Endothelial cell of umbilical vein (primary cell): ENCODE data around the gene BRSK2. TPM values are rescaled to one million over a fixed set of nuclear protein-coding genes. Genes with fewer than 3 reads are reported as not detected.

ENCODE experiments used
- BruUV-seq: library from RNA; stranded (reverse); fragments of 400-500 nt; replicated peaks from 2 replicates; lab custom pipeline; 2021; lab: Mats Ljungman, UMichigan
- CTCF ChIA-PET: fragments of 300-600, 350-600 bp; sonication (Branson Sonifier 250); formaldehyde crosslinking; loops from one replicate; lab custom pipeline; 2021; ENCODE audit warnings: antibody characterized with exemption, inconsistent platforms; lab: Charles Lee
- POLR2A ChIA-PET: fragments of 300-600, 350-600 bp; sonication (Branson Sonifier 250); formaldehyde crosslinking; loops from one replicate; lab custom pipeline; 2021; ENCODE audit warnings: antibody characterized with exemption, inconsistent platforms; lab: Charles Lee
- DNase-seq: peaks from one replicate; pipeline ENCODE4 v3.0.0-alpha.2; 2011; ENCODE audit warnings: low read depth, low spot score
- FAIRE-seq: peaks from 2 replicates; lab custom pipeline; 2011; peaks lifted over from hg19 to GRCh38; lab: Jason Lieb, UNC
- H2AFZ ChIP-seq: 2 replicates; pipeline ENCODE4 v1.6.0; 2012; ENCODE audit warnings: low read depth, low read length, control low read depth, inconsistent platforms
- H3K27ac ChIP-seq: 2 replicates; pipeline ENCODE4 v1.5.1; 2011; ENCODE audit warnings: low read depth, mild to moderate bottlenecking, control low read depth, low read length, moderate library complexity; ENCODE audit not compliant: insufficient read depth
- H3K27me3 ChIP-seq, 2 experiments: 2 replicates each; pipeline versions ENCODE4 v1.6.0 to v1.6.1; 2011; ENCODE audit warnings: low read length in 2 of 2, mixed read lengths in 1 of 2; ENCODE audit not compliant: control insufficient read depth in 2 of 2, insufficient read depth in 2 of 2
- H3K36me3 ChIP-seq, 2 experiments: 2 replicates in 1 of 2; 3 replicates in 1 of 2; pipeline ENCODE4 v1.5.1; 2011; ENCODE audit warnings: low read length in 2 of 2, mild to moderate bottlenecking in 1 of 2, moderate library complexity in 1 of 2; ENCODE audit not compliant: control insufficient read depth in 2 of 2, insufficient read depth in 2 of 2; ENCODE audit errors: extremely low read depth in 1 of 2
- H3K4me1 ChIP-seq: 3 replicates; pipeline ENCODE4 v1.5.1; 2011; ENCODE audit warnings: mild to moderate bottlenecking, low read length; ENCODE audit not compliant: control insufficient read depth, insufficient read depth; ENCODE audit errors: extremely low read depth
- H3K4me2 ChIP-seq: 2 replicates; pipeline ENCODE4 v1.6.1; 2011; ENCODE audit warnings: low read length, control low read depth, mixed read lengths; ENCODE audit not compliant: insufficient read depth
- H3K4me3 ChIP-seq, 3 experiments: fragments of 200-600 bp in 1 of 3; sonication (generic), shearing (Covaris generic) in 1 of 3; replicated peaks in 1 of 3; 2 replicates each; pipeline ENCODE4 v1.5.1; 2011 to 2016; ENCODE audit warnings: control low read depth in 3 of 3, low read length in 3 of 3, mild to moderate bottlenecking in 2 of 3, inconsistent platforms in 1 of 3, low read depth in 1 of 3, moderate library complexity in 1 of 3; ENCODE audit not compliant: insufficient read depth in 1 of 3
- H3K79me2 ChIP-seq: 2 replicates; pipeline ENCODE4 v1.6.0; 2012; ENCODE audit warnings: low read length, inconsistent platforms; ENCODE audit not compliant: control insufficient read depth, insufficient read depth
- H3K9ac ChIP-seq: replicated peaks from 2 replicates; pipeline ENCODE3; 2011; ENCODE audit warnings: low read length, control low read depth; ENCODE audit not compliant: insufficient read depth; ENCODE audit errors: extremely low read depth
- H3K9me1 ChIP-seq: replicated peaks from 3 replicates; pipeline ENCODE4 v1.6.0; 2011; ENCODE audit warnings: mild to moderate bottlenecking, low read length; ENCODE audit not compliant: control insufficient read depth, insufficient read depth; ENCODE audit errors: extremely low read depth
- H3K9me3 ChIP-seq: replicated peaks from 2 replicates; pipeline ENCODE4 v1.5.1; 2012; ENCODE audit warnings: low read length, inconsistent platforms; ENCODE audit not compliant: control insufficient read depth, insufficient read depth
- H4K20me1 ChIP-seq: replicated peaks from 2 replicates; pipeline ENCODE3; 2011; ENCODE audit warnings: mild to moderate bottlenecking, low read length; ENCODE audit not compliant: control insufficient read depth, insufficient read depth; ENCODE audit errors: extremely low read depth
- CTCF ChIP-seq, 2 donors: IDR thresholded peaks; 1 replicate in 1 of 2; 2 replicates in 1 of 2; pipeline ENCODE4 v1.5.1; 2011; ENCODE audit warnings: low read length in 2 of 2, mild to moderate bottlenecking in 2 of 2, moderate library complexity in 2 of 2, control low read depth in 1 of 2, inconsistent platforms in 1 of 2, low read depth in 1 of 2; ENCODE audit not compliant: insufficient read depth in 1 of 2; ENCODE audit errors: extremely low read depth in 1 of 2
- EZH2 ChIP-seq: IDR thresholded peaks from 2 replicates; pipeline ENCODE4 v1.6.1; 2012; ENCODE audit warnings: borderline replicate concordance, low read depth, mild to moderate bottlenecking, moderate library complexity, low read length, inconsistent platforms; ENCODE audit not compliant: severe bottlenecking
- FOS ChIP-seq: IDR thresholded peaks from 2 replicates; pipeline ENCODE4 v1.6.1; 2011; ENCODE audit warnings: mild to moderate bottlenecking, low read length, moderate library complexity, borderline replicate concordance; ENCODE audit not compliant: insufficient read depth
- GATA2 ChIP-seq: IDR thresholded peaks from 2 replicates; pipeline ENCODE4 v1.7.0; 2011; ENCODE audit warnings: low read depth, mild to moderate bottlenecking, moderate library complexity, mixed read lengths, low read length; ENCODE audit not compliant: insufficient read length, insufficient read depth
- JUN ChIP-seq: IDR thresholded peaks from 2 replicates; pipeline ENCODE4 v1.6.1; 2011; ENCODE audit warnings: borderline replicate concordance, low read depth; ENCODE audit not compliant: insufficient read length, insufficient read depth
- MAX ChIP-seq: IDR thresholded peaks from 2 replicates; pipeline ENCODE4 v1.6.1; 2011; ENCODE audit not compliant: insufficient read depth, insufficient read length
- MYC ChIP-seq: IDR thresholded peaks from one replicate; pipeline ENCODE4 v1.6.1; 2011; ENCODE audit warnings: mild to moderate bottlenecking, low read depth, low read length
- POLR2A ChIP-seq: IDR thresholded peaks from 2 replicates; pipeline ENCODE4 v1.6.1; 2012; ENCODE audit warnings: low read depth, mild to moderate bottlenecking, control low read depth, low read length
- POLR2AphosphoS5 ChIP-seq: IDR thresholded peaks from 2 replicates; pipeline ENCODE4 v1.6.1; 2012; ENCODE audit warnings: low read depth, mild to moderate bottlenecking, control low read depth, low read length, moderate library complexity; ENCODE audit not compliant: insufficient read depth
- dilution Hi-C: fragments of 300-500 bp; cut with MboI; formaldehyde crosslinking; loops from one replicate; pipeline ENCODE4 v1.15.0; 2019; ENCODE audit warnings: low sequenced_read_pairs; ENCODE audit not compliant: extremely low pct_ligation_motif_present
- intact Hi-C: fragments of 100-400 bp; cut with micrococcal nuclease; formaldehyde crosslinking; loops from one replicate; pipeline ENCODE4 v1.10.0; 2022
- polyA plus RNA-seq, 4 experiments: library from polyadenylated mRNA; depleted of rRNA in 3 of 4; stranded (reverse) in 3 of 4; unstranded in 1 of 4; fragments of >200 nt; gene quantifications; 2 replicates each; pipeline versions ENCODE4 v1.2.1 to v1.2.3, GENCODE V29; 2011 to 2012; ENCODE audit warnings: missing spikeins in 1 of 4
- total RNA-seq: library from RNA; stranded (reverse); gene quantifications from 2 replicates; pipeline ENCODE4 v1.2.3, GENCODE V29; 2021

BRSK2 gene
- total and polyA plus RNA-seq, 2 donors (not counting 3 experiments of a cell fraction or from before 2014, with no cell fraction given), result 0.08 to 0.20 TPM

- Histone ChIP-seq H3K4me2 (no peak overlapping the region), H2AFZ (no peak overlapping the region), H3K9me1 (no peaks in the 10 kb centered on the region), H3K27me3 (no peaks in the 10 kb centered on the region), H3K79me2 (no peaks in the 10 kb centered on the region), H3K27ac (no peak overlapping the region), H3K4me1 (no peaks in the 10 kb centered on the region), H4K20me1 (no peaks in the 10 kb centered on the region), H3K36me3 (no peaks in the 10 kb centered on the region), H3K9me3 (no peaks in the 10 kb centered on the region), H3K4me3 (no peak overlapping the region), H3K9ac (no peak overlapping the region)
- dilution Hi-C loops (no loop called here), intact Hi-C loops (no loop called here)
- CTCF ChIA-PET, result no interaction called here
- BruUV-seq, result no TSS peak
- DNase-seq (no peak), FAIRE-seq (no peak)
- POLR2A ChIA-PET, result no interaction called here
- TF ChIP-seq GATA2 (no peak), POLR2A (no peak), MAX (no peak), EZH2 (no peak), FOS (no peak), MYC (no peak), JUN (no peak), CTCF (IDR thresholded peaks at IDR 0.05; ENCODE audit: extremely low read depth in 1 of 2, insufficient read depth in 1 of 2, low read depth in 1 of 2, low read length in 2 of 2) (no peak), POLR2AphosphoS5 (no peak)
Observed at GRCh38 chr11:1356478-1356960, 33.2 kb upstream of the BRSK2 start.
